ENCODE data around the gene PRSS16. TPM values are rescaled to one million over a fixed set of nuclear protein-coding genes. Genes with fewer than 3 reads are reported as not detected.
A peak's percentile ranks its signal among the peaks of the same experiment; 100 is the strongest.

Gene PRSS16
- total and polyA plus RNA-seq, 9 of the 15 experiments (the other 6 are each of a cell fraction or from before 2014, with no cell fraction given): 4.5 to 21.3 (median 12.1) TPM

GRCh38 chr6:27251112-27251605, 3.7 kb downstream of the PRSS16 start (continued):
- TF ChIP-seq ZNF407 (IDR thresholded peaks at IDR 0.05; ENCODE audit: low read depth) (no peak), NRF1 (conservative IDR thresholded peaks at IDR 0.05 in 1 of 2, IDR thresholded peaks at IDR 0.05 in 1 of 2) (no peak), AFF1 (IDR thresholded peaks at IDR 0.05; ENCODE audit: low read depth in 1 of 2, partially characterized antibody in 2 of 2) (peak; percentile 58 to 64), E2F6 (IDR thresholded peaks at IDR 0.05; ENCODE audit: borderline replicate concordance in 1 of 2, extremely low read depth in 1 of 2, insufficient read depth in 1 of 2, insufficient read length in 1 of 2, low read depth in 1 of 2, low read length in 1 of 2, poor library complexity in 1 of 2, severe bottlenecking in 1 of 2) (no peak), ZNF668 (CRISPR knock-in tag; IDR thresholded peaks at IDR 0.05) (no peak), ZBTB49 (CRISPR knock-in tag; IDR thresholded peaks at IDR 0.05; ENCODE audit: borderline replicate concordance) (no peak), ZNF277 (CRISPR knock-in tag; IDR thresholded peaks at IDR 0.05; ENCODE audit: borderline replicate concordance) (no peak), ESRRB (CRISPR knock-in tag; IDR thresholded peaks at IDR 0.05; ENCODE audit: borderline replicate concordance) (no peak)

Data from K562 (cell line).